Rectal smooth muscle tissue (tissue), 1 donor: ENCODE results near the gene USP30.
A peak's percentile ranks its signal among the peaks of the same experiment; 100 is the strongest.

ENCODE experiments used
- H3K27ac ChIP-seq: one replicate; pipeline ENCODE4 v1.7.0; 2013; ENCODE audit warnings: low read depth, low read length, inconsistent platforms
- H3K27me3 ChIP-seq: one replicate; pipeline ENCODE4 v1.7.0; 2013; ENCODE audit warnings: low read length; ENCODE audit not compliant: control insufficient read depth, insufficient read depth
- H3K36me3 ChIP-seq: one replicate; pipeline ENCODE4 v1.7.0; 2013; ENCODE audit warnings: low read length; ENCODE audit not compliant: control insufficient read depth, insufficient read depth
- H3K4me1 ChIP-seq: one replicate; pipeline ENCODE4 v1.7.0; 2013; ENCODE audit warnings: low read length; ENCODE audit not compliant: control insufficient read depth, insufficient read depth
- H3K4me3 ChIP-seq: one replicate; pipeline ENCODE4 v1.7.0; 2013; ENCODE audit warnings: low read length
- H3K9ac ChIP-seq: one replicate; pipeline ENCODE4 v1.7.0; 2013; ENCODE audit warnings: low read length

USP30 gene

GRCh38 chr12:109124878-109125648 is 72.7 kb downstream of the USP30 start:
- Histone ChIP-seq H3K4me1 (peaks cover 8% of the 10 kb centered on the region), H3K9ac (no peak overlapping the region), H3K36me3 (no peaks in the 10 kb centered on the region), H3K27ac (peak overlapping the region; percentile 72), H3K27me3 (no peaks in the 10 kb centered on the region), H3K4me3 (no peak overlapping the region)

- H3K4me3 ChIP-seq: no peak overlapping the region
- H3K27me3 ChIP-seq: no peaks in the 10 kb centered on the region
- H3K36me3 ChIP-seq: no peaks in the 10 kb centered on the region
- no peak overlapping the region for H3K9ac ChIP-seq
- H3K27ac ChIP-seq: peak overlapping the region; percentile 72
- H3K4me1 ChIP-seq: peaks cover 8% of the 10 kb centered on the region
These were observed 73.4 kb downstream of the USP30 start for GRCh38 chr12:109125791-109126190.

GRCh38 chr12:109126784-109127183 is 74.4 kb downstream of the USP30 start:
- H3K9ac ChIP-seq: no peak overlapping the region
- no peaks in the 10 kb centered on the region for H3K36me3 ChIP-seq
- H3K27me3 ChIP-seq: no peaks in the 10 kb centered on the region
- peaks cover 11% of the 10 kb centered on the region for H3K4me1 ChIP-seq
- no peak overlapping the region for H3K27ac ChIP-seq
- no peak overlapping the region for H3K4me3 ChIP-seq

- H3K4me3 ChIP-seq: no peak overlapping the region
- H3K9ac ChIP-seq: no peak overlapping the region
- H3K27me3 ChIP-seq: no peaks in the 10 kb centered on the region
- H3K36me3 ChIP-seq: no peaks in the 10 kb centered on the region
- H3K27ac ChIP-seq: no peak overlapping the region
- H3K4me1 ChIP-seq: peaks cover 11% of the 10 kb centered on the region
These were observed 75.3 kb downstream of the USP30 start for GRCh38 chr12:109127533-109128242.

- Histone ChIP-seq H3K27me3 (no peaks in the 10 kb centered on the region), H3K27ac (peak overlapping the region; percentile 67), H3K36me3 (no peaks in the 10 kb centered on the region), H3K9ac (no peak overlapping the region), H3K4me1 (peaks cover 13% of the 10 kb centered on the region), H3K4me3 (no peak overlapping the region)
These were observed 78.1 kb downstream of the USP30 start for GRCh38 chr12:109130297-109131153.

- peak overlapping the region; percentile 67 for H3K27ac ChIP-seq
- peaks cover 8% of the 10 kb centered on the region for H3K4me1 ChIP-seq
- H3K36me3 ChIP-seq: no peaks in the 10 kb centered on the region
These were observed 79.0 kb downstream of the USP30 start for GRCh38 chr12:109131154-109132050.

GRCh38 chr12:109134186-109134917 is 82.0 kb downstream of the USP30 start:
- no peaks in the 10 kb centered on the region for H3K27me3 ChIP-seq
- peaks cover 8% of the 10 kb centered on the region for H3K4me1 ChIP-seq
- no peak overlapping the region for H3K4me3 ChIP-seq
- H3K9ac ChIP-seq: no peak overlapping the region
- peak overlapping the region; percentile 39 for H3K27ac ChIP-seq
- no peaks in the 10 kb centered on the region for H3K36me3 ChIP-seq

More at GRCh38 chr12:109131154-109132050, 79.0 kb downstream of the USP30 start:
- Histone ChIP-seq H3K27me3 (no peaks in the 10 kb centered on the region), H3K9ac (no peak overlapping the region), H3K4me3 (peak overlapping the region; percentile 9)

GRCh38 chr12:109137055-109137454 is 84.7 kb downstream of the USP30 start:
- Histone ChIP-seq H3K9ac (no peak overlapping the region), H3K27ac (no peak overlapping the region), H3K36me3 (peaks cover 3% of the 10 kb centered on the region), H3K27me3 (no peaks in the 10 kb centered on the region), H3K4me3 (no peak overlapping the region), H3K4me1 (peaks cover 5% of the 10 kb centered on the region)
